SK-N-SH (cell line): Measurements from ENCODE around the gene ANO6. TPM values are rescaled to one million over a fixed set of nuclear protein-coding genes. Genes with fewer than 3 reads are reported as not detected.

Experiments used
- CTCF ChIA-PET: fragments of 300-600, 350-600 bp; formaldehyde crosslinking; extraction: SDS; loops from one replicate; lab custom pipeline; 2021; lab: Yijun Ruan, JAX
- POLR2A ChIA-PET: fragments of 350-600 bp; sonication (Branson Sonifier 250); formaldehyde crosslinking; extraction: SDS; loops from one replicate; lab custom pipeline; 2020; ENCODE audit warnings: antibody characterized with exemption, inconsistent platforms; lab: Yijun Ruan, JAX
- DNase-seq: peaks from one replicate; pipeline ENCODE4 v3.0.0; 2012
- H2AFZ ChIP-seq: fragments of 200-600 bp; sonication (generic); 2 replicates; pipeline ENCODE4 v1.8.1; 2016; ENCODE audit warnings: antibody characterized with exemption, mild to moderate bottlenecking, low read depth
- H3F3A ChIP-seq: fragments of 200-600 bp; sonication (generic); replicated peaks from 2 replicates; pipeline ENCODE3; 2016; ENCODE audit warnings: antibody characterized with exemption, mild to moderate bottlenecking; ENCODE audit not compliant: insufficient read depth
- H3K27ac ChIP-seq, 2 experiments: fragments of 200-500 bp in 1 of 2; fragments of 200-600 bp in 1 of 2; sonication (Bioruptor generic) in 1 of 2; sonication (generic), shearing (Covaris generic) in 1 of 2; 2 replicates each; pipeline versions ENCODE4 v1.5.1 to v1.6.1; 2014 to 2016; ENCODE audit warnings: low read depth in 2 of 2, inconsistent platforms in 1 of 2, low read length in 1 of 2, mild to moderate bottlenecking in 1 of 2, mixed read lengths in 1 of 2
- H3K27me3 ChIP-seq: fragments of 200-600 bp; sonication (generic), shearing (Covaris generic); 2 replicates; pipeline ENCODE4 v1.6.1; 2016; ENCODE audit warnings: mixed run types; ENCODE audit not compliant: insufficient read depth
- H3K36me3 ChIP-seq, 2 experiments: fragments of 200-500 bp in 1 of 2; fragments of 200-600 bp in 1 of 2; sonication (Bioruptor generic) in 1 of 2; sonication (generic) in 1 of 2; replicated peaks in 1 of 2; 2 replicates each; pipeline versions ENCODE3 to v1.5.1; 2014 to 2016; ENCODE audit warnings: low read length in 1 of 2, mild to moderate bottlenecking in 1 of 2; ENCODE audit not compliant: insufficient read depth in 2 of 2, control insufficient read depth in 1 of 2
- H3K4me1 ChIP-seq, 2 experiments: fragments of 200-500 bp in 1 of 2; fragments of 200-600 bp in 1 of 2; sonication (Bioruptor generic) in 1 of 2; sonication (generic), shearing (Covaris generic) in 1 of 2; 2 replicates each; pipeline versions ENCODE4 v1.5.1 to v1.6.1; 2014 to 2016; ENCODE audit warnings: low read depth in 1 of 2, low read length in 1 of 2, mixed run types in 1 of 2; ENCODE audit not compliant: insufficient read depth in 2 of 2, control insufficient read depth in 1 of 2
- H3K4me2 ChIP-seq: fragments of 200-600 bp; sonication (generic), shearing (Covaris generic); 2 replicates; pipeline ENCODE4 v1.6.1; 2017; ENCODE audit warnings: mixed run types
- H3K4me3 ChIP-seq, 2 experiments: fragments of 200-500 bp in 1 of 2; fragments of 200-600 bp in 1 of 2; sonication (Bioruptor generic) in 1 of 2; sonication (generic), shearing (Covaris generic) in 1 of 2; 2 replicates each; pipeline versions ENCODE4 v1.5.1 to v1.8.1; 2014 to 2016; ENCODE audit warnings: low read depth in 2 of 2, inconsistent platforms in 1 of 2, low read length in 1 of 2, mild to moderate bottlenecking in 1 of 2, mixed read lengths in 1 of 2, moderate library complexity in 1 of 2
- H3K79me2 ChIP-seq: fragments of 200-600 bp; sonication (generic); 2 replicates; pipeline ENCODE4 v1.8.1; 2017; ENCODE audit warnings: mild to moderate bottlenecking; ENCODE audit not compliant: insufficient read depth
- H3K9ac ChIP-seq: fragments of 200-600 bp; sonication (generic); 2 replicates; pipeline ENCODE4 v1.6.1; 2017; ENCODE audit warnings: mixed run types
- H3K9me2 ChIP-seq: fragments of 200-600 bp; sonication (generic); 2 replicates; pipeline ENCODE4 v1.6.1; 2017; ENCODE audit warnings: mixed run types
- H3K9me3 ChIP-seq: fragments of 200-600 bp; sonication (generic); 2 replicates; pipeline ENCODE4 v1.6.1; 2017; ENCODE audit warnings: mixed run types, mild to moderate bottlenecking, moderate library complexity
- H4K20me1 ChIP-seq: fragments of 200-600 bp; sonication (generic); 2 replicates; pipeline ENCODE4 v1.6.1; 2017; ENCODE audit warnings: mild to moderate bottlenecking, mixed run types; ENCODE audit not compliant: insufficient read depth
- CHD2 ChIP-seq: fragments of 150-350 bp; IDR thresholded peaks from 2 replicates; pipeline ENCODE4 v1.6.1; 2018; ENCODE audit warnings: low read length; ENCODE audit not compliant: partially characterized antibody
- EP300 ChIP-seq, 2 experiments: IDR thresholded peaks; 2 replicates each; pipeline versions ENCODE4 v1.4.0 to v1.6.1; 2012; ENCODE audit warnings: borderline replicate concordance in 1 of 2, low read depth in 1 of 2, low read length in 1 of 2
- EZH2phosphoT487 ChIP-seq: fragments of 200-600 bp; sonication (generic); IDR thresholded peaks from 2 replicates; pipeline ENCODE4 v1.6.1; 2017; ENCODE audit warnings: low read depth, mixed run types, mild to moderate bottlenecking, antibody characterized with exemption, moderate library complexity, borderline replicate concordance
- FOXJ3 ChIP-seq: sonication (generic); formaldehyde crosslinking; IDR thresholded peaks from 2 replicates; pipeline ENCODE4 v1.5.1; 2020; ENCODE audit warnings: mild to moderate bottlenecking, missing genetic modification reagents
- GABPA ChIP-seq: IDR thresholded peaks from 2 replicates; pipeline ENCODE4 v1.4.0; 2012; ENCODE audit warnings: low read depth, mild to moderate bottlenecking
- GATA2 ChIP-seq: sonication (generic); formaldehyde crosslinking; IDR thresholded peaks from 2 replicates; pipeline ENCODE4 v1.5.0; 2020; ENCODE audit warnings: mild to moderate bottlenecking, missing genetic modification reagents
- MAX ChIP-seq: IDR thresholded peaks from 2 replicates; pipeline ENCODE4 v1.4.0; 2012; ENCODE audit warnings: low read depth
- MEF2A ChIP-seq: IDR thresholded peaks from 2 replicates; pipeline ENCODE4 v1.4.0; 2012; ENCODE audit warnings: low read depth, borderline replicate concordance
- MXI1 ChIP-seq: IDR thresholded peaks from 2 replicates; pipeline ENCODE4 v1.6.1; 2012; ENCODE audit warnings: mild to moderate bottlenecking, low read depth, low read length, improper control_type of control experiment
- NFIC ChIP-seq: IDR thresholded peaks from 2 replicates; pipeline ENCODE4 v1.4.0; 2012; ENCODE audit warnings: borderline replicate concordance
- NRF1 ChIP-seq: IDR thresholded peaks from 2 replicates; pipeline ENCODE4 v1.6.1; 2012; ENCODE audit warnings: low read depth, mild to moderate bottlenecking, low read length
- POLR2AphosphoS5 ChIP-seq: IDR thresholded peaks from 2 replicates; pipeline ENCODE4 v1.6.1; 2012; ENCODE audit warnings: low read depth, low read length
- RAD21 ChIP-seq: IDR thresholded peaks from 2 replicates; pipeline ENCODE4 v1.6.1; 2012; ENCODE audit warnings: mild to moderate bottlenecking, low read length
- RCOR1 ChIP-seq: fragments of 150-350 bp; IDR thresholded peaks from 2 replicates; pipeline ENCODE4 v1.6.1; 2017; ENCODE audit warnings: antibody characterized with exemption, low read length
- RXRA ChIP-seq: IDR thresholded peaks from 2 replicates; pipeline ENCODE4 v1.4.0; 2012; ENCODE audit warnings: low read depth, mild to moderate bottlenecking, borderline replicate concordance
- TCF12 ChIP-seq: IDR thresholded peaks from 2 replicates; pipeline ENCODE4 v1.4.0; 2012
- TEAD4 ChIP-seq: IDR thresholded peaks from 2 replicates; pipeline ENCODE4 v1.4.0; 2012; ENCODE audit warnings: mild to moderate bottlenecking, borderline replicate concordance; ENCODE audit not compliant: insufficient read depth
- USF1 ChIP-seq: IDR thresholded peaks from 2 replicates; pipeline ENCODE4 v1.4.0; 2012; ENCODE audit warnings: low read depth, borderline replicate concordance
- WGBS: methylation state at CpG from one replicate; pipeline ENCODE4 v1.1.6; 2017; ENCODE audit warnings: low lambda C conversion rate; 5-methylcytosine and 5-hydroxymethylcytosine counted together
- polyA plus RNA-seq, 3 experiments: library from polyadenylated mRNA; depleted of rRNA; stranded (reverse); fragments of >200 nt; gene quantifications; 2 replicates each; pipeline ENCODE4 v1.2.3, GENCODE V29; 2012

The ANO6 gene
- polyA plus RNA-seq, 1 of the 3 experiments (the other 2 are of a cell fraction) = 20.1 TPM

DNA sequence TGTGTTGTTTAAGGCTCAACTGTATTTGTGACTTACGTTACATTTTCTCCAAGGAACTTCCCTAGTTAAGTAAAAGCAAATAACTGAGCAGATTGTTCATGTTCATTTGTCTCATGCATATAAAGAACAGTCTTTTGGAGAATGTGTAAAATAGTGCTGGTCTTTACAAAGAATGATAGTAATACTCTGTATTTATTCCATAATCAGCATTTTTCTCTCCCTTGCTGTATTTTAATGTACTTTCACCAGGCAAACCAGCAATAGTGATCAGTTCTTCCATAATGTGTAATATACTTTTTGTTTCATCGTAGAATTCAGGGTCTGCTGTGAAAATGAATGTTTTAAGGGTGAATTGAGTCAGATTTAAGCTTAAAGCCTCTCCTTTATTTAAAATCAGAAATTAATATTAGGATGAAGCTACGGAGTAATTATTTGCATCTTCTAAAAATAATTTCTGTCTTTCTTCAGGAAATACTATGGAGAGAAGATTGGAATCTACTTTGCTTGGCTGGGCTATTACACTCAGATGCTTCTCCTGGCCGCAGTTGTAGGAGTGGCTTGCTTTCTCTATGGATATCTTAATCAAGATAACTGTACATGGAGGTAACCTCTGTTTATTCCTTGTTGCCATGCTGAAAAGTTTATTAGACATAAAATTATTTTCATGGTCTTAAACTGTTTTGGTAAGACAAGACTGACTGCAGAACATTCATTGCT, 141.1 kb downstream of the ANO6 start:
- H3K4me3 ChIP-seq = no peak overlapping the region
- peaks cover 15 to 51% of the 10 kb centered on the region in 2 experiments for H3K36me3 ChIP-seq
- peaks cover 4% of the 10 kb centered on the region; the same call in 1 of the 2 replicates for H3K9me3 ChIP-seq
- 93% methylated on average over 4 of the region's 4 CpGs for WGBS
- H3K9ac ChIP-seq = no peak overlapping the region
- H3K79me2 ChIP-seq = peaks cover 10% of the 10 kb centered on the region; the same call in 1 of the 2 replicates
- H2AFZ ChIP-seq = no peak overlapping the region
- H3F3A ChIP-seq = peaks cover 6% of the 10 kb centered on the region
- no peaks in the 10 kb centered on the region for H3K27me3 ChIP-seq
- POLR2A ChIA-PET = no interaction called here
- TF ChIP-seq MXI1 = no peak
- no peak for TF ChIP-seq GATA2 (CRISPR knock-in tag)
- TF ChIP-seq CHD2 = no peak
- no peak for TF ChIP-seq EZH2phosphoT487
- TF ChIP-seq POLR2AphosphoS5 = no peak
- no peak for TF ChIP-seq USF1
- TF ChIP-seq TEAD4 = no peak
- no peak for TF ChIP-seq NFIC
- TF ChIP-seq TCF12 = no peak
- TF ChIP-seq NRF1 = no peak
- TF ChIP-seq MEF2A = no peak
- TF ChIP-seq GABPA = no peak
- TF ChIP-seq, all 33 proteins: peak for 0
- DNase-seq = no peak
- CTCF ChIA-PET = interaction anchor here (0.9 to 2.1 kb wide), 2 partner anchors 11 to 31 kb away, joined by 3 to 6 read pairs; no protein-coding TSS in a partner anchor
- peak overlapping the region; percentile 30; the same call in 1 of the 2 replicates for H3K4me2 ChIP-seq
- H3K27ac ChIP-seq = peak overlapping the region; percentile 35 to 76; a peak in 2 of 4 replicates
- H3K4me1 ChIP-seq = peaks cover 10 to 29% of the 10 kb centered on the region in 2 experiments
- no peaks in the 10 kb centered on the region for H4K20me1 ChIP-seq
- H3K9me2 ChIP-seq = no peaks in the 10 kb centered on the region

DNA sequence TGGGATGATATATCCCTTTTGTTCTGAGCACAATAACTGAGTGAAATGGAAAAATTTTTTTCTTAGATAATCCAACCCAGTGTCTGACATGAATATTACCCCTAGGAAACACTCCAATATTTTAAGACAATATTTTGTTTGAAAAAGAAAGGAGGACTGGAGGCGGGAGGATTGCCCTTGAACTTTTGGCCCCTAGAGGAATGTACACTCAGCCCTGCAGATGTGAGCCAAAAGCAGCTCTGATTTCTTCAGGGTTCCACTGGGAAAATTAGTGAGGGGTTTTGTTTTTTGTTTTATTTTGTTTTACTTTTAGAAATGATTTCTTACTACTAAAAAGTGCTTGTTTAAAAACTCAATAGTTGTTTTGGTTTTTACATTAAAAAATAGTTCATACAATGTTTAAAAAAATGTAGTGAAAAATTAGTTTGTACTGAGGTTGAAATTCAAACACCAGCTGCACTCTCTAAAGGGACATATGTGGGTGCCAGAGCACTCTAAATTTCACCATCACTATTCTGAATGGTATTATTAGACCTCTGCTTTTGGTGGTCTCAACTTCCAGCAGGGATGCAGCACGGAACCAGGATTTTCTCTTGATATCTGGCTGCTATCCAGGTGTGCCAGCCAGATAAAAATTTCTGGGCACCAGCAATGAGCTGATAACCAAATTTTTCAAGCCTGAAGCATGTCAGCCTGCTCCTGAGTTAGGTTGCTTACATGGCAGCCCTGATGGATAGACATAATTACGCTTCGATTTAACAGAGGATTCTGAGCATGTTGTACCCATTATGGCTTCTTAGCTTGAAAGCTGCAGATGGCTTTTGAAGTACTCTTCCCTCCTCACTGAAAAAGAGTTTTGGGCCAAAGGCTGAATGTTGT, 141.9 kb downstream of the ANO6 start:
- WGBS = 65% methylated on average over 4 of the region's 4 CpGs
- H3K27me3 ChIP-seq = no peaks in the 10 kb centered on the region
- peaks cover 12% of the 10 kb centered on the region for H3K9me3 ChIP-seq
- CTCF ChIA-PET = interaction anchor here (0.6 to 2.1 kb wide), 5 partner anchors 10 to 369 kb away, joined by 3 to 6 read pairs (median 3); no protein-coding TSS in a partner anchor
- H3K9ac ChIP-seq = no peak overlapping the region
- H2AFZ ChIP-seq = no peak overlapping the region
- no peaks in the 10 kb centered on the region for H4K20me1 ChIP-seq
- no peaks in the 10 kb centered on the region for H3K9me2 ChIP-seq
- TF ChIP-seq CHD2 = no peak
- 0 out of 2 replicates have a peak, but pooled peaks have one; percentile 20 for TF ChIP-seq RAD21
- peak; percentile 15; the same call in 1 of the 2 replicates for TF ChIP-seq NFIC
- peak; percentile 81; the same call in 1 of the 2 replicates for TF ChIP-seq RCOR1
- peak; percentile 77 for TF ChIP-seq RXRA
- TF ChIP-seq EP300 (IDR thresholded peaks at IDR 0.05; ENCODE audit: borderline replicate concordance in 1 of 2, low read depth in 1 of 2, low read length in 1 of 2) = peak in 1 of 2 experiments; percentile 66; a peak in 2 of 4 replicates
- TF ChIP-seq FOXJ3 (CRISPR knock-in tag) = peak; percentile 45; the same call in 1 of the 2 replicates
- TF ChIP-seq POLR2AphosphoS5 = no peak
- no peak for TF ChIP-seq MAX
- peak; percentile 69 for TF ChIP-seq GATA2 (CRISPR knock-in tag)
- TF ChIP-seq, all 33 proteins: peak for 7
- Histone ChIP-seq H3K27ac (peak overlapping the region; percentile 35 to 76), H3K36me3 (peaks cover 15 to 53% of the 10 kb centered on the region in 2 experiments), H3K4me2 (peak overlapping the region; percentile 30; the same call in 1 of the 2 replicates), H3K4me1 (peaks cover 10 to 29% of the 10 kb centered on the region in 2 experiments), H3K79me2 (peaks cover 10% of the 10 kb centered on the region; the same call in 1 of the 2 replicates), H3K4me3 (no peak overlapping the region), H3F3A (peaks cover 6% of the 10 kb centered on the region)
- POLR2A ChIA-PET = no interaction called here
- DNase-seq = peak; percentile 36
